ENCODE data around the gene EFCAB6.
"Not testable (repeated sequence)": the region's sequence is repeated elsewhere in the genome, so short reads cannot be mapped to it uniquely, and the experiment has no call there.

Gene EFCAB6

DNA sequence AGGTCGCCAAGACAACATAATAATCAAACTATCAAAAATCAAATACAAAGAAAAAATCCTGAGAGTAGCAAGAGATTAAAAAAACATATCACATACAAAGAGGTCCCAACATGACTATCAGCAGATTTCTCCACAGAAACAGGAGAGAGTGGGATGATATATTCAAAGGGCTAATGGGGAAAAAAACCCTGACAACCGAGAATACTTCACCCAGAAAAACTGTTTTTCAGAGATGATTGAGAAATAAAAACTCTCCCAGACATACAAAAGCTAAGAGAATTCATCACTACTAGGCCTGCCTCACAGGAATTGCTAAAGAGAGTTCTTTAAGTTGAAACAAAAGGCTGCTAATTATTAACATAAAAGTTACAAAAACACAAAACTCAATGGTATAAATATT, 108.1 kb downstream of the EFCAB6 start:
- DNase-seq = no peak

DNA sequence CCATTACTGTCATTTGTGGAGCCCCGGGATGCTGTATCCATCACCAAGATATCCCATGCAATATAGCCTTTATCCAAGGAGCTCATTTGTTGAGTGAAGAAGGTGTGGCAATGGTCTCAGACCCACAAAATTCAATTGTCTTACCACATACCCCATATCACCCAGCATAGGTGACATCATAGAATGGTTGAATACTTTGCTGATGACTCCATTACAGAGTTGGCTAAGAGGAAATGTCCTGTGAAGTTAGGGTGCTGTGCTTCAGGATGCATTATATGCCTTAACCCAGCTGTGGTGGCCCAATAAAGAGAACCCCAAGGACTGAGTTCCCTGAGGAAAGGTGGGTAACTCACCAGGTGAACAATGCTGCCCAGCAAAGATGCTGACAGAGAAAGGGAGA, 113.7 kb downstream of the EFCAB6 start:
- DNase-seq = no peak

DNA sequence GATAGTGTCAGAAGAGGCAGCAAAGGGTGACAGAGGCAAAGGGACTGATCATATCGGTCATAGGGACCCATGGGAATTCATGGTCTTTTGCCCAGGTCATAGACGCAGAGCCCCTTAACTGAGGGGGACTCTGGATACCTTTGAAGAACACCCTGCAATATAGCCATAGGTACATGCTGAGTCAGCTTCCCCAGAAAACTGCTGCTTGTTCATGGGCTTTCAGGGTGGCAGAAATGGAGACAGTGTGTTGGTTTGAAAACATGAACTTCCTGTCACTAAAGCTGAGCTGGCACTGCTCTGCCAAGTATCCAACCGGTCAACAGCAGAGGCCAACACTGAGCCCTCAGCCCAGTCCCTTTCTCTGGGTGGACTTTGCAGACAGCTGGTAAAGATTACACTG, 114.2 kb downstream of the EFCAB6 start:
- DNase-seq = no peak

DNA sequence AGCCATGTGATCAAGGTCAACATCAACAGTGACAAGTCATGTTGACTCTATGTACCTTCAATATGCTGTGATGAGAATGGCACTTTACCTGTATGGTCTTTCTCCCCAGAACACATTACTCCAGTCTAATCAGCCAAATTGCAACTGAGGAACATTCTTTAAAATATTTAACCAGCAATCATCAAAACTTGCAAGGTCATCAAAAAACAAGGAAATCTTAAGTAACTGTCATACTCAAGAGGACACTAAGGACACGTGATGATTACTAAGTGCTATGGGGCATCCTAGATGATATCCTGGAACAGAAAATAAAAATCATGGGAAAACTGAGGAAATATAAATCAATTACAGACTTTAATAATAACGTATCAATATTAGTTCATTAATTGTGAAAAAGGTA, 118.9 kb downstream of the EFCAB6 start:
- no peak for DNase-seq

DNA sequence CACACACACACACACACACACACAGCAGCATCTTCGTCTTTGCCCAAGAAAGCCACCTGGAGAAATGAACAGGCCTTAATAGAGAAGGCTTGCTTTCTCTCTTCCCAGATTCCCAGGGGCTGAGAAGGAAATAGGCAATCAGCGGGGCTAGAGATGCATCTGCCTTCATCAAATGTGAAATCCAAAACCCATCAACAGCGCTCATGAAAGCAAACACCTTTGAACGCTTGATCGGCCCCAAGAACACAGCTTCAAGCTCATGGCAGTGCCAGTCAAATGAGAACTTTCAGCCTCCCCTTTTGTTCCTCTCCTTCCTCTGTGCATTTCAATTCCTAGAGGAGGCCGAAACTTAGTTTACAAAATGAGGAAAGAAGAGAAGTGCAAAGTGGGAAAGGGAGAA, 122.7 kb downstream of the EFCAB6 start:
- no peak for DNase-seq

DNA sequence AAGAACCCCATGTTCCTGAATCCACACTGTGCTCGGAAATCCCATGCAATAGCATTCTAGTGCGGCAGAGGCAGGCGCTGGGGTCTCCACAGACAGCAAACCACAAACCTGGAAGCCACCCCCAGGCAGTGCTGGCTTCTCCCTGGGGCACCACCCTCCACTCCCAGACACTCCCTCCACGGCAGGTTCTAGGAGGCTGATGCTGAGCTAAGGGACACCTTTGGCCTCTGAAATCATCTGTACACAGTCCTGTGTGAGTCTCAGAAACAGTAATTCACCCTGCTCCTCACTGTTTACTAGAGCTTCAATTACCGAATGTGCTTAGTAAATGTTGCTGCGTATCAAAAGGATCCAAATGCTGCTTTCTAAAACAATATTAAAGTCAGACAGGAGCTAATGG, 129.3 kb downstream of the EFCAB6 start:
- no peak for DNase-seq

DNA sequence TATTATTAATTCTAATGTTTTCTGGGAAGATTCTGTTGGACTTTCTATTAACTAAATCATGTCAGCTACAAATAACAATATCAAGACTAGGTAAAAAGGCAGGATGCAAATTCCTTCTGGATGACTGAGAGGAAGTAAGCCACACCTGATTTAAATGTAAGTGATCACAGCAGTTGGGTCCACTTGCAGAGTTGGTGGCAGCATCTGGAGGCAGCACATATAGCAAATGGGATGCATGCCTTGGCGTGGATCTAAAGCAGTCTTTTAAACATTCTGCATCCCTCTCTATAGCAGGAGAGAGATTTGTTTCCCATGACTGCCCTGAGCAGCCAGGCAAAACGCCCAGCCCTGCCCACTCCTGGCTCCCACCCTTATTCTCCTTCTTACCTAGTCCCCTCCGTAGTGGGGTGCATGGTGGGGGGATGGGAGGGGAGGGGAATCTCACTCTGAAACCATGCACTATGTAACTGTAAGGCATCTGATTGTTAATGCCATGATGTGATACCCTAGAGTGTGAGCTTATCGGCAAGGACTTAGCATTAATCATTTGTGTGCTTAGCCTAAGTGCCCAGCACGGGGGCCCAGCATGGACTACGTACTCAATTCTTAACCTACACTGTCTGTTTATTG, 130.3 kb downstream of the EFCAB6 start:
- no peak for DNase-seq

DNA sequence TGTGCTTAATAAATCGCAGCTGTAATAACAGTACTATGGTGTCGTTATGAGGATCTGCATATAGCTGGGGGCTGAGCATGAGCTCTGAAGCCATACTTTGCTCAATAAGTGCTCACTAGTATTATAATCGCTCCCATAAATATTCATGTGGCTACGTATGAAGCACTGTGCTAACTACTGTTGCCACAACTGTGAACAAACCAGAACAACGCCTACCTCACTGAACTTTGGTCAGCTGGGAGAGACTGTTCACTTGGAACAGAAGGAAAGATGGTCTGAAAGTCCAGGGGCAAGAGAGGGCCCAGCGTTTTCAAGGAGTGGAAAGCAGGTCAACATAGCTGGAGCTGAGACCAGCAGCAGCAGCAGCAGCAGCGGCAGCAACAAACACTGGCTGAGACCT, 141.6 kb downstream of the EFCAB6 start:
- no peak for DNase-seq

DNA sequence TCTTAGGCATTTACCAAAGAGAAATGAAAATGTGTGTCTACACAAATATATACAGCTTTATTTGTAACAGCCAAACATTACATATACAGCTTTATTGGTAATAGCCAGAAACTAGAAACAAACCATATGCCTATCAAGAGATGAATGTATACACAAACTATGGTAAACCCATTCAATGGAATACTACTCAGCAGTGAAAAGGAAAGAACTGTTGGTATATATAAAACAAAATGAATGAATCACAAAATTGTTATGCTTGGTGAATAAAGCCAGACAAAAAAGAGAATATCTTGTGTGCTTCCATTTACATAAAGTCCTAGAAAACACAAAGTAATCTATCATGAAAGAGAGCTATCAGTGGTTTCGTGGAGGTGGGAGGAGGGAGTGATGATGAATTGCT, 142.9 kb downstream of the EFCAB6 start:
- DNase-seq = no peak

DNA sequence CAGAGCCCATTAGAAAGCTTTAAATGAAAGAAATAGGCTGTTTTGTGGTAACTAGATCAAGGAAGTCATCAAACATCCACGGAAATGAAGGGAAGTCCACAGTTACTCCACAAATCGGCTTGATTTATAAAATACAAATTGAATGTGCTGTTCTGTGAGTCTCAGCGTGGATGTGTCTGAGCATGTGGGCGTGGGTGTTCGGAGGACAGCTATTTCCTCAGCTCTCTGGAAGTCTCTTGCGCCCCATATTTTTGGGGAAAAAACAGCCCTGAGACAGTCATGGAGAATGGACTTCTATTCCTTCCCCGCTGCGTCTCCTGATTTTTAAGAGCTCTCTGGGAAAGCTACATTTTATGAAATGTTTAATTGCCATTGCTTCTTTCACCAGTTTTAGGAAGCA, 144.4 kb downstream of the EFCAB6 start:
- no peak for DNase-seq

DNA sequence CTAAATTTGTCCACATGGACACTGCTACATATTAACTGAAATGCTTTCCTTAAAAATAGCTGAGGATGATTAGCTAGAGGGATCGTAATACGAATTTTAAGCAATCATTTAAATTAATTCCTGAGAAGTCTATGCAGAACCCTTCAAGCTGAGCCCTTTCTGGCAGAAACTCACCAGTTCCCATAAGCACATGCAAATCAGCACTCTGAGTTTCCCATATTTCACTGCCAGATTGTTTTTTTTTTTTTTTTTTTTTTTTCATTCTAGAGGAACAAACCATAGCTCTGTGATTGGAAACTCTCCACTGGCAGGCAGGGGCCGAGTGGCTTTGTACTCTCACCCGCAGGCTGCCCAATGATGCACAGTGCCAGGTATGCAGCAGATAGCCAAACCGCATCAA, 145.6 kb downstream of the EFCAB6 start:
- no peak for DNase-seq

DNA sequence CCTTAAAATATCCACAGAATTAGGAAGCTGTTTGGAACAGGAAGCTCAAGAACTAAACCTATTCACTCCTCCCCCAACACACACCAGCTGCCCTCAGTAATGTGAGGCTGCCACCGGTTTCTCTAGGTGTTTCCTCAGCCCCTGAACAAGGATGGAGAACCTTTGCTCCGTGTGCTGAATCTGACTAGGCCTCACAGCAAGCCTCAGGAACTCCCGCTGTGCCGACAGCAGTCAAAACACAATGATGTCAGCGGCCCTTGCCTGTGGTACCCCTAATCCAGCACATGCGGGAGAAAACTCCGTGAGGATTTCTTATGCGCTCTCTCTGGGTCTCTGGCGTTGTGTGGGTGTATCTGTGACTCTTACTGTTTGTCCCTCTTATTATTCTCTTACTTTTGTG, 153.3 kb downstream of the EFCAB6 start:
- no peak for DNase-seq

DNA sequence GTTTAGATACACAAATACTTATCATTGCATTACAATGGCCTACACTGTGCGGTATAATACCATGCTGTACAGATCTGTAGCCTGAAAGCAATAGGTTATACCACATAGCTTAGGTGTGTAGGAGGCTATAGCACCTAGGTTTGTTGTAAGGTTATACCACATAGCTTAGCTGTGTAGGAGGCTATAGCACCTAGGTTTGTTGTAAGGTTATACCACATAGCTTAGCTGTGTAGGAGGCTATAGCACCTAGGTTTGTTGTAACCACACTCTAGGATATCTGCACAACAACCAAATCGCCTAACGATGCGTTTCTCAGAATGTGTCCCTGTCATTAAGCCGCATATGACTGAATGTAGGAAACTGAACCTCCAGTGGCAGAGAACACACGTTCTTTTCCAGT, 155.5 kb downstream of the EFCAB6 start:
- DNase-seq = not testable (repeated sequence)

DNA sequence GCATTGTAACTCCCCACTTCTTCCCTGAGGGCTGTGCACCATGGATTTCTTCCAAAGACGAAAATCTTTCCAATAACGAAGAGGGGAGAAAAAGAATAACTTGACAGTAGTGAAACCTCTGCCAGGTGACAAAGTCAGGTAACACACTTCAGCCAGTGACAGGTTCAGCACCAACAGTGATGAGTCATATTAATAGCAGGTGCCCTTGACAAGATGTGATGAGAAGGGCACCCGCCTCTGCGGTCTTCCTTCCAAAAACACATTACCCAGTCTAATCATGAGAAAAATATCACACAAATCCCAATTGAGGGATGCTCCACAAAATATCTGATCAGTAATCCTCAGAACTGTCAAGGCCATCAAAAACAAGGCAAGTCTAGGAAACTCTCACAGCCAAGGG, 157.8 kb downstream of the EFCAB6 start:
- no peak for DNase-seq

DNA sequence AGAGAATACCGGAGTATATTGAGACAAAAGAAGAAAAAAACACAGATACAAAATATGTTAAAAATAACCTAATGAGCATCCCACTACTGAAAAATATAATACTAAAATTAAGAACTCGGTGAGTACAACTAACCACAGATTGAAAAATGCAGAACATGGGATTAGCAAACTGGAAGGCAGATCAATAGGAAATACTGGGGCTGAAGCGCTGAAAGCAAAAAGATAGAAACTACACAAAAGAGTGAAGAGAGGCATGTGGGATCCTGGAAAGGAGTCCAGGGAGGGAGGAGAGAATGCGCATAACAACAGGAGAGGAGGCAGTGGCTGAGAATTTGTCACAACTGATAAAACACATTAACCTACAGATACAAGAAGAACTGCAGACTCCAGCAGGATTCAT, 159.3 kb downstream of the EFCAB6 start:
- no peak for DNase-seq

DNA sequence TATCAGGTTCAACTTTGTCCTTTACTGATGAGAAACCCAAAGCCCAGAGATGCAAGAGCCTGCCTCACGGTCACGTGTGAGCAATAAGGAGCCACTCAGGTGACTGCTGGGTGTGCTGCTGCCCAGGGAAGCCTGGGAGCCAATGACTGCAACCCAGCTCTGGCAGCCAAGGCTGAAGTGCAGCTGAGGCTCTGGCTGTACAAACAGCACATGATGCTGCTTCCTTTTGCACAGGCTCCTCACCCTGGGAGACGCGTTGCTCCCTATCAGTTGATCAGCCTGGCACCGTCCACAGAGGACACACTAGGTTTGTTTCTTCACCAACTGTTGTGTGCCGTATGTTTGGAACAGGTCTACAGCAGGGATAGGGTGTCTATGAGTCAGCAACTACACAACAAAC, 168.7 kb downstream of the EFCAB6 start:
- DNase-seq = no peak

DNA sequence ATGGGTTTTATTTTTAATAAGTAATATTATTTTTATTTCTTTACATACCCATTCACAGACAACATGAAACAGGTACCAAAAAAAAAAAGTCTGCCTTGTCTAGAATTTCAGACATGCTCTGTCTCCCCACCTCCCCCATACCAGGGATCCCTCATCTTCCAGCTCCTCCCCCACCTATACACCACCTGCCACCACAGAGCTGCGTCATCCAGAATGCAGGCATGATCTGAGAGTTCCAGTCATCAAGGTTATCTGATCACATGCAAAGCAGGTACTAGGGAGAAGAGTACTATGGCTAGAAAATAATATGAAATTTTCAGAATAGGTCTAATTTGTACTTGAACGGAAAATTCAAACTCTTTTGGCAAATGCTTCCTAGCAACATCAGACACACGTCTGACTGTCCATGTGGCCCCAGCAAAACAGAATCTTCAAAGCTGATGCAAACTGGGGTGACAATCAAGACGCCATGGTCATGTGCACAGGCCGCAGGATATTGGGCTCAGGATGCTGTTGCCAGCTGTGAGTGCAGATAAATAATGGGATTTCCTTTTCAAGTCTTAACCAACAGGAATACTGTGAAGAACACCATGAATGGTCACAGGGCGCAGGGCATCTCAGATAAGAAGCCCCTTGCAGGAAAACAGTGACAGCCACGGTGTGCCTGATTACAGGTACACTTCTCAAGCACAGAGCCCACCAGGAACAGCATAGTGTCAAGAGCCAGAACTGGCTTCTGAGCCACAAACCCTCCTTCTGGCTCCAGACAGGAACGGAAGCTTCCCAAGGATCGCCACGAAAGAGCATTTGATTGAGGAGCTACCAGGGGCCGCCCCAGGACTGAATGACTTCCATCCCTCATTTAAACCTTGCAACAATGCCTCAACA, 169.5 kb downstream of the EFCAB6 start:
- DNase-seq = no peak

DNA sequence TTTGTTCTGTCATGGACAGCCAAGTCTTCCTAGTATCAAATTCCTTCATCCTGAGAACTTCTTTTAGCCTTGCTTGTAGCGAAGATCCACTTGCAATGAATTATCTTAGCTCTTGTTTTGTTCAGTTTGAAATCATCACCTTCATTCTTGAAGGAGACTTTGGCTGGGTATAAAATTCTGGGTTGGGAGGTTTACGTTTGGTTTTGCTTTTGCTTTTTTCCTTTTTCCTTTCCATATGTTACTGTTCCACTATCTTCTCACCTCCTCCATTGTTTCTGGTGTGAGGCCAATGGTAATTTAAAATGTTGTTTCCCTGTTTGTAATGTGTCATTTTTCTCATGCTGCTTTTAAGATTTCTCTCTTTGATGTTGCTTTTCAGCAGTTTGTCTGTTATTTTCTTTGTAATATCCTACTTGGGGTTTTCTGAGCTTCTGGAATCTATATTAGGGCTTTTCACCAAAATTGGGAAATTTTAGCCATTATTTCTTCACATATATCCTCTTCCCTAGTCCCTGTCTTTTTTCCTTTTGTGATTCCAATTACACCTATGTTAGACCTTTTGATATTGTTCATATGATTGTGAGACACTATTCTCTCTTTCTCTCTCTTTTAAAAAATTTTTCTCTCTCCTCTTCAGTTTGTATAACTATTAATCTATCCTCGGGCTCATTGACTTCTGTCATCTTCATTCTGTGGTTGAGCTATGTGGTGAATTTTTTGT, 172.7 kb downstream of the EFCAB6 start:
- no peak for DNase-seq

DNA sequence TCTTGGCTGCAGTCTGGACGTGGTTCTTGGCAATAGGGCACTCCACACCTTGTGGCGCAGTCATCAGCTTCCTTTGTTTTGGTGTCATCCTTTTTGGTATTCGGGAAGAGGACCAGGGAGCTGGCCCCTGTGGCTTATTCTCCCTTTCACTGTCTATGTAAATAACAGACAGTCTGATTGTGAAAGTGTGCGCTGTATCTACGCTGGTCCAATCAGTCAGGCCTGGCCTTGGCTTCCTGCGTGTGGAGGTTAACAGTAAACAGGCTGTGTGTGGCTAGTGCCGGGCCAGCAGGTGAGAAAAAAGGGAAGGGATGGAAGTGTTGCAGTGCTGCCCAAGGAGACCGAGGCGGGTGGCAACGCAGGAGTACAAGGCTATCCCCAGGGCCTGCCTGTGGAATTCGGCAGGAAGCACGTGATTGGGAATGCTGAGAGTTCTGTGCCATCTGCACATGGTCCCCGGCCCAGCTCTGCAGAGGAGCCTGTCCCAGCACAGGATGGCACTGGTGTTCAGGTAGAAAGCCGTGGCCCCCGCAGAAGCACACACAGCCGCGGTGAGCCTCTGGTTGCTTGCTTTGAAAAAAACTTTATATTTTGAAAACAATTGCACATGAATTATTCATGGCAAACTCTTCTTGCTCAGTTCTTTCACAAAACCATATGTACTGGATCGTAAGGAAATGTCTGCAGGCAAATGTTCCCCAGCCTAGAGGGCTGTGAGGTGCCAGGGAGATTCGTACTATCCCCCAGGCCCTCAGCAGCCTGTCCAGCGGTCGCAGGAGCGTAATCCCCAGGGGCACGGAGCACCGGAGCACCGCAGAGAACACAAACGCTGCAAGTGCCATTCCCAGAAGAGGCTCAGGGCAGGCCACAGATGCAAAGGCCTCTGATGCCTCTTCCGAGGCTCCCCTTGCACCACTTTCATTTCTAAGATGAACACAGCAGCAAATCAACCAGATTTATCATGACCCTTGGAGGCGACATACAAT, 174.5 kb downstream of the EFCAB6 start:
- DNase-seq = no peak

DNA sequence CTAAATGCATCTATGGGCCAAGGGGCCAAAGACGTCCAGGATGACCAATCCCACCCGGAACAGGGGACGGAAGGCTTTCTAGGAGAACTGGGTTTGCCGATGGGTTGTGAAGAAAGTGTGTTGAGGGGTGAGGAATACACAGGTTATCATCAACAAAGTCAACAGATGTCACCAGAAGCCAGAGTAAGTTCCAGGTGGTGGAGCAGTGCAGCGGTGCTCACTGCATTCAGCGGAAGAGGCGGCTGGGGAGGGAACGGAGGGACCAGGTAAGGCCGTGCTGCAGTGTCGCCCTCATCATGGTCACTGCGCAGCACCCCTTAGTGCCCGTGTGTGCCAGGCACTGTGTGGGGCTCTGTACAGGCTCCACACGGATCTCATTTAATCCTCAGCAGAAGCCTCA, 176.0 kb downstream of the EFCAB6 start:
- no peak for DNase-seq

DNA sequence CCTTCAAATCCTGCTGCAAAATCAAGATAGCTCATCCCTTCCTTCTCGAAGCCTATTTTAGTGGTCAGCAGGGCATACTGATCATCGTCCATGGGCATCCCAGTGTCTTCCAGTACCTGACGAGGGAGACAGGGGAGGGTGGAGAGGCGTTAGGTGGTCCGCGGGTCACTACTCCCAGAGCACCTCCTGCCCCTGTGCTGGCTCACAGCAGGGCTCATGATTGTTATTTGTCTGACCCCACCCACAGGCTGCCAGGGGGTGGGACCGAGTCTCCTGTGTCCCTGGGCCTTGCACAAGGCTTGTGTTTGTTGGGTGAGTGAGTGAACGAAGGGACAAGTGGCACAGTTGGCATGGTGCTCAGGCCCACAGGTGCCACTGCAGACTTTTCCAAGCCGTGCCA, 177.0 kb downstream of the EFCAB6 start:
- DNase-seq = no peak

DNA sequence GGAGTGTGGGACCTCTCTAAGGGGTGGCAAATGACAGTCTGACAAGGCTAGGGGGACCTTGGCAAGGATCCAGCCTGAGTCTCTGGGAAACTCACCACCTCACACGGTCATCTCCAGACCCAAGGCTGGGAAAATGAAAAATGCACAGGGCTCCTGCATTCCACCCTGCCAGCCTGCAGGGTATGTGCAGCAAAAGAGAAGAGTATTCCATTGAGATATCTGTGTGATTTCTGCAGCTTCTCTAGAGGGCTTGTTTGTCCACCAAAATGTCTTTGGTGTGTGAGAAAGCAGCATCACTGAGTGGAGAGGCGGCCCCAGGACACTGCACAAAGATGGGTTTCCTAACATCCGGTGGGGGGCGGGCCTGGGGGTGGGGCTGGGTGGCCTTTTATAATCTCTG, 177.8 kb downstream of the EFCAB6 start:
- DNase-seq = no peak
